ENCODE results near the gene RABGAP1L.
"Not testable (repeated sequence)": the region's sequence is repeated elsewhere in the genome, so short reads cannot be mapped to it uniquely, and the experiment has no call there.

Gene RABGAP1L

GRCh38 chr1:174159252-174160108 lies at the start of gene RABGAP1L:
TSS of gene RABGAP1L (plus strand) at chr1:174159520.
- peak; percentile 69 for DNase-seq

- DNase-seq: no peak
These were observed 49.3 kb upstream of the RABGAP1L start for GRCh38 chr1:174110053-174110452.

DNA sequence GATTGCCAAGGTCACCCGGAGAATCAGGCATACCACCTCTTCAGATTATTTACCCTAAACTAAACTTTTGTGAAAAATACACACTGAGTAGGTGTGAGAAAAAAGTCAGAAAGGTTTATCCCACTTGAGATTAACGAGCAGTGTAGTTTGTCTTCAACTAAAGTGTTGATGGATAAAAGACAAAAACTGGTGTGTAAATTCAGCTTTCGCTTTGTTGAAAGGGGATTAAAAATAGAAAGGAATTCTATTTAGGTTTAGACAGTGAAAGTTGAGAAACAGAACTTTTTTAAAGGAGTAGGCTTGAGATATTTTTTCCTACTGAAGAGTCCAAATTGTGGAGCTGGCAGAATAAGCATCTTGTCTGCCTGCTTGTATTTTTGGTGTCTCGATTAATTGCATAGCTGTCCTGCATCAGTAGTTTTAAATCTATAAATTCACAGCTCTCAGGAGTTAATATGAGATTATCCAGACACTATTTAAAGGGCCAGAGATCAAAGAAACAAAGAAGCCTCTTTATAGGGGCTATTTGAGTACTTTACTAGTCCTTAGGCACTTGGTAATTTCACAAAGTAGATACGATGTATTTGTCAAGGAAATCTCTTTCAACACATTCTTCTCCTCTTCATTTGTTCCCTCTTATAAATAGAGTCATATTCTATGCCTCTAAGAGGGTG lies 46.7 kb upstream of the RABGAP1L start:
- DNase-seq: no peak

GRCh38 chr1:174114106-174114505 lies 45.2 kb upstream of the RABGAP1L start:
- no peak for DNase-seq

DNA sequence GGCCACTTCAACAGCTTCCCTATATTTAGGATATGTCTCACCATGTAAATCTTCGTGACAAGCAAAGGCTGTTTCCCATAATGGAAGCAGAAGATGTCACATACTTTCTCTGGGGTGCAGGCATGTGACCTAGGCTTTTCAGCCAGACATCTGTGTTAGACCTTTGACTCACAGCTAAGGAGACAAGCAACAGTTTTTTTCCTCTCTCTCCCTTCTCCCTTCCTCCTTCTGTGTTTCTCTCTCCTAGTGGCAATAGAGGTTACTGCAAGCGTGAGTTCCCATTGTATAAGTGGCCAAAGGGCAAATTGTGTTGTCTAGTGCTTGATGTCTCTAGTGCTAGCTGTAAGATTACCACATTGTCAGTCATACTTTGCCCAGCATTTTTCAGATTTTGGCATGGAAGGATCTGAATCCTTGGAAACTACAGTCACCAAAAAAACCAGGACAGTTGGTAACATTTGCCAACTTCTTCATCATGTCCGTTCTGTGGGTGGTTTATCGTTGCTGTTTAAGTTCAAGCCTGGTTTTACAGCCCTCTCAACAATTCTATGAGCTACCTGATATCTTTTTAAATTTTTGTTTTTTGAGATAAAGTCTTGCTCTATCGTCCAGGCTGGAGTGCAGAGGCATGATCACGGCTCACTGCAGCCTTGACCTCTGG lies 44.4 kb upstream of the RABGAP1L start:
- no peak for DNase-seq

DNA sequence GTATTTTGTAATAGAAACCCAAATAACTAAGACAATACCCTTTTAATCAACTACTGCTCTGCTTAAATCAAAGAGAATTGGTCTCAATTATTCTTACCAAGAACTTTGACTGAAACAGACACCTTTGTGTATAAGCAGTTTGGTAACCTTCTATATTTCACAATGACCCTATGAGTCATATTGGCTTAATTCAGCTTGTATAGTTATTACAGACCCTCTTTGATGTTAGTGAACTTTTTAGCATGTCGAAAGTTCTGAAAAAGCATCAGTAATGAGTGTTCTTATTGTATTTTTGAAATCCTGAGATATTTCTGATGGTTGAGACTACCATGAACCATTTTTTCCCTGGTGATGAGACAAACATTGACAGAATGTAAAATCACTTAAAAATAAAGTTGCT lies 43.3 kb upstream of the RABGAP1L start:
- DNase-seq: no peak

DNA sequence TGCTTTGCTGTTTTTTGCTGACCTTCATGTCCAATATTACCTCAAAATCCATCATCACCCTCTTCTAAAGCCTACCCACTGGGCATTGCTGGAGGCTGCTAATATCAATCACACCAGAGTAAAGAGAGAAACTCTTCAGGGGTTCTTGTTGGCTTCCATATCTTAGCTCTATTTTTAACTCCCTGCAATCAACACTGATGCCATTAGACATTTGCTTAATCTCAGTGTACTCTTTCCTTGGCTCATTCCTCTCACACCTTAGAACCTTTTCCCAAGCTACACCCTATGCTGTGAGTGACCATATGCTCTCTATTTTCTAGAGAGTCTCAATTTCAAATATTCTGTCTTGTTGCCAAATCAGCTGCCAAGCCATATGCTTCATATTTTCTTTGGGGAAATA lies 40.6 kb upstream of the RABGAP1L start:
- no peak for DNase-seq

DNA sequence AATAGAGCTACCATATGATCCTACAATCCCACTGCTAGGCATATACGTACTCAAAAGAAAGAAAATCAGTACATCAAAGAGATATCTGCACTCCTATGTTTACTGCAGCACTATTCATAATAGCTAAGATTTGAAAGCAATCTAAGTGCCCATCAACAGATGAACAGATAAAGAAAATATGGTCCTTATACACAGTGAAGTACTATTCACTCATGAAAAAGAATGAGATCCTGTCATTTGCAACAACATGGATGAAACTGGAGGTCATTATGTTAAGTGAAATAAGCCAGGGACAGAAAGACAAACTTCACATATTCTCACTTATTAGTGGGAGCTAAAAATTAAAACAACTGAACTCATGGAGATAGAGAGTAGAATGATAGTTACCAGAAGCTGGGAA lies 37.0 kb upstream of the RABGAP1L start:
- not testable (repeated sequence) for DNase-seq

DNA sequence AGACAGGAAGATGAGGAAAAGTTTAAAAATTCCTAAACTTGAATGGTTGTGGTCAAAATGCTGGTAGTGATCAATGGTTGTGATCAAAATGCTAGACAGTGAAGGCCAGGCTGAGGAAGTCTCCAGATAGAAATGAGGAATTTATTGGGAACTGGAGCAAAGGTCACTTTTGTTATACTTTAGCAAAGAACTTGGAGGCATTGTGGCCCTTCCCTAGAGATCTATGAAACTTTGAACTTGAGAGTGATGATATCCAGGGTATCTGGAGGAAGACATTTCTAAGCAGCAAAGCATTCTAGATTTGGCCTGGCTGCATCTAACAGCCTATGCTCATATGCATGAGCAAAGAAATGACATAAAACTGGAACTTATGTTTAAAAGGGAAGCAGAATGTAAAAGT lies 35.5 kb upstream of the RABGAP1L start:
- DNase-seq: no peak

DNA sequence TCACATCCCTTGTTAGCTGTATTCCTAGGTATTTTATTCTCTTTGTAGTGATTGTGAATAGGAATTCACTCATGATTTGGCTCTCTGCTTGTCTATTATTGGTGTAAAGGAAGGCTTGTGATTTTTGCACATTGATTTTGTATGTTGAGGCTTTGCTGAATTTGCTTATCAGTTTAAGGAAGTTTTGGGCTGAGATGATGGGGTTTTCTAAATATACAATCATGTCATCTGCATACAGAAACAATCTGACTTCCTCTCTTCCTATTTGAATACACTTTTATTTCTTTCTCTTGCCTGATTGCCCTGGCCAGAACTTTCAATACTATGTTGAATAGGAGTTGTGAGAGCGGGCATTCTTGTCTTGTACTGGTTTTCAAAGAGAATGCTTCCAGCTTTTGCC lies 32.1 kb upstream of the RABGAP1L start:
- not testable (repeated sequence) for DNase-seq

DNA sequence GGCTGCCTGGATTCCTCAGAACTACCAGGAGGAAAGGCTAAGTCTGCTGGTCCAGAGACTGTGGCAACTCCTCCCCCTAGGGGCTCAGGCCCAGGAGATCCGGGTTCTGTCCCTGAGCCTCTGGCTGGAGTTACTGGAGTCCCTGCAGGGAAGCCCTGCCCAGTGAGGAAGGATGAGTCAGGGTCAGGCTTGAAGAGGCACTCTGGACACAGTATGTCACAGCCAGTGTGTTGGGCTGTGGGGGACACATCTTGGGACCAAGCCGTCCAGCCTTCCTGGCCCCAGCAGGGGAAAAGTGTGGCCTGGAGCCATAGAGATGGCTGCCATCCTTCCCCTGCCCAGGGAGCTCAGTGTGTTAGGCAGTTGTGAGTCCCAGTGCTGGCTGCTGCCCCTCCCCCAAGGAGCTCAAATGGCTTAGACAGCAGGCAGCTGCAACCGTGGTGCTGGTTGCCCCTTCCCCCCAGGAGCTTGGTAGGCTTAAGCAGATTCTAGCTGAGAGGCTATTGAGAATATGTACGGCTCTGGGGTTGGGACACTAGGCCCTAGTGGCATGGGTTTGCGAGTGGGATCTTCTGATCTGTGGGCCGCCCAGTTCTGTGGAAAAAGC lies 28.2 kb upstream of the RABGAP1L start:
- no peak for DNase-seq

DNA sequence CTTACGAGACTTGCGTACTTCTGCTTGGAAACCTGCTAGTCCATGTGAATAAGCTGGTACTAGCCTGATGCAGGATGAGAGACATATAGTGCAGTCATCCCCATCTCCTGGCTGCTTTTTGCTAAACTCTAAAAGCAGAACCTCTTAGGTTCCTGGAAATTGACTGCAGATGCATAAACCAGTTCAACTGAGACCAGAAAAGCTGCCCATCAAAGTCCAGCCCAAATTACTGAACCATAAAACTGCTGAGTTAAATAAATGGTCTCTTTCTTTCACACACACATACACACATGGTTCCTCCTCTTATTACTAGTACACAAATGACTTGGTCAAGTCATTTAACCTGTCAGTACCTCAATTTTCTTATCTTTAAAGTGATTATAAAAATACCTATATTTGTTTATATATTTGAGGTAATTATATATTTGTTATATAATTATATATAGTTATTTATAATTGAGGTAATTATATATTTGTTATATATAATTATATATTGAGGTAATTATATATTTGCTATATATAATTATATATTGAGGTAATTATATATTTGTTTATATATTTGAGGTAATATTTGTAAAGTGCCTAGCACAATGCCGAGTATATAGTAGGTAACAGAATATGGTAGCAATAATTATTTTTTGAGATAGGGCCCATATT lies 25.2 kb upstream of the RABGAP1L start:
- DNase-seq: no peak

DNA sequence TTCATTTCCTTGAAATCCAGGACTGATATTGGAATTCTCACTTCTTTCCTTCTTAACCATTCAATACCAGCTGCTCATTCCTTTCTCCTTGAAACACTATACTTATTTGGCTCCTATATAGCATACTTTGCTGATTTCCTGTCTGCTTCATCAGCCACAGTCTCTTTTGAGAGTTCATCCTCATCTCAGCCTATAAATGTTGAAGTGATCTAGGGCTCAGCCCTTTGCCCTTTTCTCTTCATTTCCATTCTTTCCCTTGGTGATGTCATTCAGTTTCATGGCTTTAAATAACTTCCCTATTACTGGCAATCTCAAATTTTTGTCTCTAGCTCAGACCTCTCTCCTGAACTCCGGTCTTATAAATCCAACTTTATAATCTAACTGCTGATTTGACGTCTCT lies 24.1 kb upstream of the RABGAP1L start:
- DNase-seq: no peak

DNA sequence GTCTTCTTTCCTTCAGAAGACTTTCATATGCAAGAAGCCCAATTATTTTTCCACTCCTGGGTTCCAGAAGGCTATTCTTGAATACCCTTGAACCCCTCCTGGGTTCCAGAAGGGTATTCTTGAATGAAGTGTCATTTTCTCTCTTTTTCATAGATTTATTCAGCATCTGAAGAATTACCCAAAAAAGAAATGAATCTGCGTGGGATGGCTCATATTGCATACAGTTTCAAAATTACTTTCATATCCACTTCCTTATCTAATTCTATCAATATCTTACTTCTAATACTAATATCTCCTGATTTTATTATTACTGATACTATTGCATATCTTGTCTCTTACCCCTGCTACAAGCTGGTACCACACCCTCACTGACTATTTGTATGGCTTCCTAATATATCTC lies 22.6 kb upstream of the RABGAP1L start:
- no peak for DNase-seq

DNA sequence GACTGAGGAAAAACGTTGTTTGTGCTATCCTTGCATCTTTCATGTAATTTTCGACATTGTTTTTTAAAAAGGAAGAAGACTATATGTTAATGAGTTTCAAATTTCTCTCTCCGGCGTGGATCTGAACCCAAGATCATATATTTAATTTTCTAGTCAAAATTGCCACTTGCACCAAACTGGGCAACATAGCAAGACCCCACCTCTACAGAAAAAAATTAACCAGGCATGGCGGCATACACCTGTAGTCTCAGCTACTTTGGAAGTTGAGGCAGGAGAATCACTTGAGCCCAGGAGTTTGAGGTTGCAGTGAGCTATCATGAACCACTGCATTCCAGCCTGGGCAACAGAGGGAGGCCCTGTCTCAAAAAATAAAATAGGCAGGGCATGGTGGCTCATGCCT lies 16.5 kb upstream of the RABGAP1L start:
- DNase-seq: no peak

GRCh38 chr1:174143727-174144396 lies 15.5 kb upstream of the RABGAP1L start:
- not testable (repeated sequence) for DNase-seq

DNA sequence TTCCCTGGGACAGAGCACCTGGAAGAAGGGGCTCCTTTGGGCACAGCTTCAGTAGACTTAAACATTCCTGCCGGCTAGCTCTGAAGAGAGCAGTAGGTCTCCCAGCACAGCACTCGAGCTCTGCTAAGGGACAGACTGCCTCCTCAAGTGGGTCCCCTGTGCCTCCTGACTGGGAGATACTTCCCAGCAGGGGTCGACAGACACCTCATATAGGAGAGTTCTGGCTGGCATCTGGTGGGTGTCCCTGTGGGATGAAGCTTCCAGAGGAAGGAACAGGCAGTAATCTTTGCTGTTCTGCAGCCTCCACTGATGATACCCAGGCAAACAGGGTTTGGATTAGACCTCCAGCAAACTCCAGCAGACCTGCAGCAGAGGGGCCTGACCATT lies 14.9 kb upstream of the RABGAP1L start:
- DNase-seq: not testable (repeated sequence)

DNA sequence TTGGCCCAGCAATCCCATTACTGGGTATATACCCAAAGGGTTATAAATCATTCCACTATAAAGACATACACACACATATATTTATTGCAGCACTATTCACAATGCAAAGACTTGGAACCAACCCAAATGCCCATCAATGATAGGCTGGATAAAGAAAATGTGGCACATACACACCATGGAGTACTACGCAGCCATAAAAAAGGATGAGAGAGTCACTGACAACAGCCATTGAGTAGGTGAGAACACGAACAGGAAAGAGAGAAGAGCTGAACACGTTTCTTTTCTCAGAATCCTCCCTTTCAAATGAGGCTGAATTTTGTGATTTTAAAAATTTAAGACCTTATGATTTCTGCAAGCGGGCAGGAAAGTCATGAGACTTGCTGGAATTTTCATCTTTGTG lies 10.1 kb upstream of the RABGAP1L start:
- no peak for DNase-seq

DNA sequence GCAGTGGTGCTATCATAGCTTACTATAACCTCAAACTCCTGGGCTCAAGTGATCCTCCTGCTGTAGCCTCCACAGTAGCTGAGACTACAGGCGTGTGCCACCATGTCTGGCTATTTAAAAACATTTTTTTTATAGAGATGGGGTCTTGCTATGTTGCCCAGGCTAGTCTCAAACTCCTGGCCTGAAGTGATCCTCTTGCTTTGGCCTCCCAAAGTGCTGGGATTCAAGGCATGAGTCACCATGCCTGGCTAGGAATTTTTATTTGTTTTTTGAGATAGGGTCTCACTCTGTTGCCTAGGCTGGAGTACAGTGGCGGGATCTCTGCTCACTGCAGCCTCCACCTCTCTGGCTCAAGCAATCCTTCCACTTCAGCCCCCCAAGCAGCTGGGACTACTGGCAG lies 8.8 kb upstream of the RABGAP1L start:
- no peak for DNase-seq

GRCh38 chr1:174152427-174152826 lies 6.9 kb upstream of the RABGAP1L start:
- DNase-seq: no peak

- no peak for DNase-seq
These were observed 6.1 kb upstream of the RABGAP1L start for GRCh38 chr1:174153085-174153824.

DNA sequence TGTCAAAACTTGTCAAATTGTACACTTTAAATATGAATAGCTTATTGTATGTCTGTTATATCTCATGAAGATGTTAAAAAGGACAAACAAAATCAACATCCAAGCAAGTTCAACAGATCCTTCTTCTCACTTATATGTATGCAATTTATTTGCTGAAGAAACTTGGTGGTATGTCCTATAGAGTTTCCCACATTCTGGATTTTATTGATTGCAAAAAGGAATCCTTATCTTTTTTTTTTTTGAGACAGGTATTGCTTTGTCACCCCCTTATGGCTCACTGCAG lies 5.6 kb upstream of the RABGAP1L start:
- no peak for DNase-seq

Data from cortex of kidney (tissue), 1 donor.